Body of pancreas (tissue), 4 donors: Measurements from ENCODE around the gene RAPGEF3.

Experiments used
- POLR2A ChIP-seq, 3 donors: fragments of 450-650 bp; IDR thresholded peaks; one replicate each; pipeline ENCODE4 v1.6.1; 2016; ENCODE audit warnings: antibody characterized with exemption in 3 of 3, mild to moderate bottlenecking in 2 of 3
- TF ChIP-seq, protein P1 (sequence below), 7 experiments: fragments of 450-650 bp in 4 of 7; fragments of 200-600 bp in 3 of 7; sonication (generic) in 3 of 7; IDR thresholded peaks; one replicate each; pipeline ENCODE4 v1.5.1; 2016 to 2019; ENCODE audit warnings: antibody characterized with exemption in 7 of 7

DNA sequence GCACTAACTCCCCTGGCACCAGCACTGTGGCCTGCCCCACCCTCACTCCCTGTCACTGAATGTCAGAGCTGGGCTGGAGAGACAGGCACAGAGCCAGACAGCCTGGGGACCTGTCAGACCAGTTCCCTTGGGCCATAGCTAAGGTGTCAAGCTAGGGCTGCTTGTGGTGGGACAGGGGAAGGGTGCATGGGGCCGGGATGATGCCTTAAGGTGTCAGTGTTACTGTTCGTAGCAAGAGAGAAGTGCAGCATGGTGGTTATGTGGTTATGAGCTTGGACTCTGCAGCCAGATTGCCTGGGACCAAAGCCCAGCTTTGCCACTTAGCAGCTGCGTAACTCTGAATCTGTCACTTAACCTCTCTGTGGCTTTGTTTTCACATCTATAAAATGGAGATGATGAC, 3.8 kb downstream of the RAPGEF3 start:
- TF ChIP-seq, protein P1, sequence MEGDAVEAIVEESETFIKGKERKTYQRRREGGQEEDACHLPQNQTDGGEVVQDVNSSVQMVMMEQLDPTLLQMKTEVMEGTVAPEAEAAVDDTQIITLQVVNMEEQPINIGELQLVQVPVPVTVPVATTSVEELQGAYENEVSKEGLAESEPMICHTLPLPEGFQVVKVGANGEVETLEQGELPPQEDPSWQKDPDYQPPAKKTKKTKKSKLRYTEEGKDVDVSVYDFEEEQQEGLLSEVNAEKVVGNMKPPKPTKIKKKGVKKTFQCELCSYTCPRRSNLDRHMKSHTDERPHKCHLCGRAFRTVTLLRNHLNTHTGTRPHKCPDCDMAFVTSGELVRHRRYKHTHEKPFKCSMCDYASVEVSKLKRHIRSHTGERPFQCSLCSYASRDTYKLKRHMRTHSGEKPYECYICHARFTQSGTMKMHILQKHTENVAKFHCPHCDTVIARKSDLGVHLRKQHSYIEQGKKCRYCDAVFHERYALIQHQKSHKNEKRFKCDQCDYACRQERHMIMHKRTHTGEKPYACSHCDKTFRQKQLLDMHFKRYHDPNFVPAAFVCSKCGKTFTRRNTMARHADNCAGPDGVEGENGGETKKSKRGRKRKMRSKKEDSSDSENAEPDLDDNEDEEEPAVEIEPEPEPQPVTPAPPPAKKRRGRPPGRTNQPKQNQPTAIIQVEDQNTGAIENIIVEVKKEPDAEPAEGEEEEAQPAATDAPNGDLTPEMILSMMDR (IDR thresholded peaks at IDR 0.05) = peak in 1 of 7 experiments; percentile 13
- no peak for TF ChIP-seq POLR2A (IDR thresholded peaks at IDR 0.05)
